Sigmoid colon (tissue), 7 donors: Measurements from ENCODE around the gene HTD2. TPM values are rescaled to one million over a fixed set of nuclear protein-coding genes. Genes with fewer than 3 reads are reported as not detected.

Experiments
- DNase-seq: peaks from one replicate; pipeline ENCODE4 v3.0.0-alpha.2; 2019
- H3K27ac ChIP-seq, 4 donors: fragments of 200-600 bp; sonication (generic); one replicate each; pipeline ENCODE4 v1.5.1; 2016 to 2019; ENCODE audit warnings: mild to moderate bottlenecking in 1 of 4
- H3K27me3 ChIP-seq, 3 donors: fragments of 200-600 bp; sonication (generic); one replicate each; pipeline ENCODE4 v1.5.1; 2019; ENCODE audit warnings: mild to moderate bottlenecking in 1 of 3
- H3K36me3 ChIP-seq, 4 donors: fragments of 200-600 bp; sonication (generic); one replicate each; pipeline ENCODE4 v1.5.1; 2016 to 2019
- H3K4me1 ChIP-seq, 4 donors: fragments of 200-600 bp; sonication (generic); one replicate each; pipeline ENCODE4 v1.5.1; 2017 to 2019
- H3K4me3 ChIP-seq, 4 donors: fragments of 200-600 bp; sonication (generic); one replicate each; pipeline ENCODE4 v1.5.1; 2017 to 2019; ENCODE audit warnings: mild to moderate bottlenecking in 2 of 4, moderate library complexity in 1 of 4
- H3K9me3 ChIP-seq, 4 donors: fragments of 200-600 bp in 3 of 4; sonication (generic) in 3 of 4; one replicate each; pipeline versions ENCODE4 v1.5.1 to v1.6.1; 2013 to 2019
- EP300 ChIP-seq, 4 donors: sonication (generic); formaldehyde crosslinking; IDR thresholded peaks; one replicate each; pipeline ENCODE4 v1.6.1; 2017; ENCODE audit warnings: antibody characterized with exemption in 4 of 4
- POLR2A ChIP-seq, 2 donors: fragments of 450-650 bp; IDR thresholded peaks; one replicate each; pipeline ENCODE4 v1.6.1; 2016; ENCODE audit warnings: antibody characterized with exemption in 2 of 2, mild to moderate bottlenecking in 2 of 2, moderate library complexity in 2 of 2
- POLR2AphosphoS5 ChIP-seq, 4 donors: sonication (generic); formaldehyde crosslinking; IDR thresholded peaks; one replicate each; pipeline ENCODE4 v1.6.1; 2017; ENCODE audit warnings: antibody characterized with exemption in 4 of 4
- WGBS, 2 donors: extraction: QIAGEN DNeasy Blood & Tissue Kit; methylation state at CpG; one replicate each; pipeline ENCODE4 v1.1.7; 2013; 5-methylcytosine and 5-hydroxymethylcytosine counted together
- intact Hi-C: fragments of 100-400 bp; cut with DNase I; formaldehyde crosslinking; loops from one replicate; pipeline ENCODE4 v1.15.1; 2023
- polyA plus RNA-seq, 3 donors: library from polyadenylated mRNA; stranded (reverse); fragments of 200-250 nt; gene quantifications; one replicate each; pipeline ENCODE4 v1.2.3, GENCODE V29; 2013
- total RNA-seq, 4 donors: library from RNA; depleted of rRNA; stranded (reverse); fragments of >200 nt; gene quantifications; one replicate each; pipeline ENCODE4 v1.1.0, GENCODE V29; 2016
- TF ChIP-seq, protein P1 (sequence below), 4 experiments: fragments of 450-650 bp in 3 of 4; fragments of 200-600 bp in 1 of 4; IDR thresholded peaks; one replicate each; pipeline ENCODE4 v1.5.1; 2016 to 2019; ENCODE audit warnings: antibody characterized with exemption in 4 of 4, mild to moderate bottlenecking in 3 of 4, moderate library complexity in 2 of 4
- donor health status: healthy with polysubstance abuse.
- donor health status: Bipolar disorder and iron deficiency.
- donor health status: healthy.

The HTD2 gene
- total and polyA plus RNA-seq, 7 donors, result 6.9 to 20.8 (median 11.8) TPM

DNA sequence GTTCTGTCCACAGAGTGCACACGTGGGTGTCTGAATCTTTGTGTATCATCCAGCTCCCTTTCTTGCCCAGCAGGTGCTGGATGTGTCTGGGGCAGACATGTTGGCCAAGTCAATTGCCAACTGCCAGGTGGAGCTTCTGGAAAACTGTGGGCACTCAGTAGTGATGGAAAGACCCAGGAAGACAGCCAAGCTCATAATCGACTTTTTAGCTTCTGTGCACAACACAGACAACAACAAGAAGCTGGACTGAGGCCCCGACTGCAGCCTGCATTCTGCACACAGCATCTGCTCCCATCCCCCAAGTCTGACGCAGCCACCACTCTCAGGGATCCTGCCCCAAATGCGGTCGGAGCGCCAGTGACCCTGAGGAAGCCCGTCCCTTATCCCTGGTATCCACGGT is 12.8 kb upstream of the HTD2 start:
- Histone ChIP-seq H3K27me3 (no peaks in the 10 kb centered on the region), H3K4me1 (no peaks in the 10 kb centered on the region), H3K4me3 (no peak overlapping the region), H3K27ac (no peak overlapping the region), H3K9me3 (no peaks in the 10 kb centered on the region), H3K36me3 (peaks cover 0 to 11% (median 0%) of the 10 kb centered on the region in 4 donors)
- intact Hi-C loops, result no loop called here
- DNase-seq, result no peak
- 84% methylated on average over 9 of the region's 9 CpGs for WGBS, 2 donors
- TF ChIP-seq POLR2A (IDR thresholded peaks at IDR 0.05), result no peak
- no peak for TF ChIP-seq EP300 (IDR thresholded peaks at IDR 0.05)
- TF ChIP-seq POLR2AphosphoS5 (IDR thresholded peaks at IDR 0.05), result no peak
- TF ChIP-seq, protein P1, sequence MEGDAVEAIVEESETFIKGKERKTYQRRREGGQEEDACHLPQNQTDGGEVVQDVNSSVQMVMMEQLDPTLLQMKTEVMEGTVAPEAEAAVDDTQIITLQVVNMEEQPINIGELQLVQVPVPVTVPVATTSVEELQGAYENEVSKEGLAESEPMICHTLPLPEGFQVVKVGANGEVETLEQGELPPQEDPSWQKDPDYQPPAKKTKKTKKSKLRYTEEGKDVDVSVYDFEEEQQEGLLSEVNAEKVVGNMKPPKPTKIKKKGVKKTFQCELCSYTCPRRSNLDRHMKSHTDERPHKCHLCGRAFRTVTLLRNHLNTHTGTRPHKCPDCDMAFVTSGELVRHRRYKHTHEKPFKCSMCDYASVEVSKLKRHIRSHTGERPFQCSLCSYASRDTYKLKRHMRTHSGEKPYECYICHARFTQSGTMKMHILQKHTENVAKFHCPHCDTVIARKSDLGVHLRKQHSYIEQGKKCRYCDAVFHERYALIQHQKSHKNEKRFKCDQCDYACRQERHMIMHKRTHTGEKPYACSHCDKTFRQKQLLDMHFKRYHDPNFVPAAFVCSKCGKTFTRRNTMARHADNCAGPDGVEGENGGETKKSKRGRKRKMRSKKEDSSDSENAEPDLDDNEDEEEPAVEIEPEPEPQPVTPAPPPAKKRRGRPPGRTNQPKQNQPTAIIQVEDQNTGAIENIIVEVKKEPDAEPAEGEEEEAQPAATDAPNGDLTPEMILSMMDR (IDR thresholded peaks at IDR 0.05), result no peak

DNA sequence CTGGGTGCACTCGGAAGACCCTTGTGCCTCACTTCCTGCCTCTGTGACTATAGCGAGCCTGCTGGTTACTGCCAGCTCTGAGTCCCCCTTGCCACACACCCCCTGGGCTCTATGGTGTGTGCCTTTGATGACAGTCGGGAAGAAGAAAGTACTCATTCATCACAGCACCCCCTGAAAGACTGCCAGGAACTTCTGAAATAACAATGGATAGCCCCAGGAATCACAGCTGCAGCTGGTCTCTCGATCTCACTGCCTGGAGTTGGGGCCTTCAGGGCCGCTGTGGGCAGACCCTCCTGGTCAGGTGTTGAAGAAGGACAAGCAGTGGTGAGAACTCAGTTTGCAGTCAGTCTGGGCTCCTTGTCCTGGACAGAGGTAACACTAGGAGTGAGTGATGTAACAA is 10.1 kb upstream of the HTD2 start:
- H3K9me3 ChIP-seq, result no peaks in the 10 kb centered on the region
- intact Hi-C loops, result no loop called here
- no peak for TF ChIP-seq POLR2AphosphoS5 (IDR thresholded peaks at IDR 0.05)
- no peak for TF ChIP-seq POLR2A (IDR thresholded peaks at IDR 0.05)
- no peak for TF ChIP-seq EP300 (IDR thresholded peaks at IDR 0.05)
- TF ChIP-seq, protein P1 (IDR thresholded peaks at IDR 0.05), result no peak
- H3K4me1 ChIP-seq, result peaks cover 0 to 3% (median 1%) of the 10 kb centered on the region in 4 donors
- no peaks in the 10 kb centered on the region for H3K27me3 ChIP-seq
- DNase-seq, result no peak
- no peak overlapping the region for H3K4me3 ChIP-seq
- H3K27ac ChIP-seq, result no peak overlapping the region
- WGBS, 2 donors, result 80 to 81% methylated on average over 5 of the region's 5 CpGs
- H3K36me3 ChIP-seq, result peaks cover 0 to 7% (median 0%) of the 10 kb centered on the region in 4 donors

DNA sequence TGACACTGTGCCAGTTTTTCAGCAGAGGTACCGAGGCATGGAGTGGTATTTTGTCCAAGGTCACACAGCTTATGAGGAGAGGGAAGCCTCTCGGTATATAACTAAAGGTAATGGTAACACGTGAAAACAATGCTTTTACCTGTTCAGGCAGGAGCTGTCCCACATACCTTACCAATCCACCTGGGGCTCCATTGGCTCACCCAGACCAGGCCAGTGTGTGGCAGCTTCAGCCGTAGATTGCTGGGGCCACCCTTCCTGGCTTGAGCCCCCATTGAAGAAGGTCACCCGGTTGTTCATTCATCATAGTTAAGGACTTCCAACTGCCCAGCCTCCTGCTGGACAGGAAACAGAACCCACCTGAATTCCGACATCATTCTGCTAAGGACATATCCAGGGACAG is 9.5 kb upstream of the HTD2 start:
- TF ChIP-seq EP300 (IDR thresholded peaks at IDR 0.05), result no peak
- TF ChIP-seq, protein P1 (IDR thresholded peaks at IDR 0.05), result no peak
- TF ChIP-seq POLR2AphosphoS5 (IDR thresholded peaks at IDR 0.05), result no peak
- TF ChIP-seq POLR2A (IDR thresholded peaks at IDR 0.05), result no peak
- 83 to 87% methylated on average over 6 of the region's 6 CpGs for WGBS, 2 donors
- intact Hi-C loops, result no loop called here

DNA sequence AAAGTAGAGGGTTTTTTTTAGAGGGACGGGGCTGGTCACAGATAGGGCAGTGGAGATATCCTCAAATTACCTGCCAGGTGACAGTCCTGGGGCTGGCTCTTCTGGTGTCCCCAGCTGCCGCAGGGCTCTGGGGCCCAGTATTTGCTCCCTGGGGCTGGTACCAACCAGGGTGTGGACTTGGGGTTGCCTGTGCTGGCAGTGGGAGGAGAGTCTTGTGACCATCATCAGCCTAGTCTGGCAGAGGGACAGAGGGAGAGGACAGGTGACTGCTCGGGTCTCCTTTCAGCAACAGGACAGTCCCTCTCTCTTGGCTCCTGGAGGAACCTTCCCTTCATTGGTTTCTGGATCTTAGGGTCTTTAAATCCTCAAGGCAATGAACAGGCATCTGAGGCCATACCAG is 8.1 kb upstream of the HTD2 start:
- Histone ChIP-seq H3K4me3 (no peak overlapping the region), H3K27me3 (no peaks in the 10 kb centered on the region), H3K4me1 (peaks cover 0 to 3% (median 1%) of the 10 kb centered on the region in 4 donors), H3K36me3 (peaks cover 0 to 7% (median 0%) of the 10 kb centered on the region in 4 donors), H3K9me3 (no peaks in the 10 kb centered on the region), H3K27ac (no peak overlapping the region)
- 48 to 67% methylated on average over 3 of the region's 3 CpGs for WGBS, 2 donors
- TF ChIP-seq, protein P1 (IDR thresholded peaks at IDR 0.05), result no peak
- TF ChIP-seq POLR2A (IDR thresholded peaks at IDR 0.05) (no peak), POLR2AphosphoS5 (IDR thresholded peaks at IDR 0.05) (no peak), EP300 (IDR thresholded peaks at IDR 0.05) (no peak)
- intact Hi-C loops, result no loop called here
- DNase-seq, result no peak

More for the DNA sequence above, 9.5 kb upstream of the HTD2 start:
- H3K36me3 ChIP-seq, result peaks cover 0 to 7% (median 0%) of the 10 kb centered on the region in 4 donors
- H3K27ac ChIP-seq, result no peak overlapping the region
- DNase-seq, result no peak
- no peaks in the 10 kb centered on the region for H3K9me3 ChIP-seq
- no peaks in the 10 kb centered on the region for H3K27me3 ChIP-seq
- no peak overlapping the region for H3K4me3 ChIP-seq
- peaks cover 0 to 3% (median 1%) of the 10 kb centered on the region in 4 donors for H3K4me1 ChIP-seq

DNA sequence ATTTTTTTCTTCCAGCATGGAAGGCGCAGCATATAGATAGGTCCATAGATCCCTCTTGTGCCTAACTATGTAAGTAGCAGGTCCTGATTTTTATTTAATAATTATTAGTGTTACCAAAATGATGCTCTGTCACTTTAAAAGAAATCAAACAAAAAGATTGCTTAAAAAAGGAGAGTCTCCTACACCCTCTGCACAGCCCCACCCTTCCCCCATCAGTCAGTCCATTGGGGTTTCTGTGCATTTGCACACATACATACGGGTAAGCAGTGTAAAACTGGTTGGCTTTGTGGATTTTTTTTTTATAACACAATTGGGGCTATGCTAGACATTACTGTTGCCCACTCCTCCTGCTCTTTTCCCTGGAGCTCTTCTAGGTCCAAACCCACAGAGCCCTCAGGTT is 7.2 kb upstream of the HTD2 start:
- intact Hi-C loops, result no loop called here
- Histone ChIP-seq H3K27ac (no peak overlapping the region), H3K27me3 (no peaks in the 10 kb centered on the region), H3K4me1 (peaks cover 0 to 3% (median 1%) of the 10 kb centered on the region in 4 donors), H3K4me3 (no peak overlapping the region), H3K9me3 (no peaks in the 10 kb centered on the region), H3K36me3 (peaks cover 0 to 1% (median 0%) of the 10 kb centered on the region in 4 donors)
- TF ChIP-seq POLR2A (IDR thresholded peaks at IDR 0.05) (no peak), POLR2AphosphoS5 (IDR thresholded peaks at IDR 0.05) (no peak), EP300 (IDR thresholded peaks at IDR 0.05) (no peak)
- TF ChIP-seq, protein P1 (IDR thresholded peaks at IDR 0.05), result no peak
- DNase-seq, result no peak
- WGBS, 2 donors, result 55 to 71% methylated on average over 2 of the region's 2 CpGs
